Measurements from ENCODE around the gene TRIM8.

DNA sequence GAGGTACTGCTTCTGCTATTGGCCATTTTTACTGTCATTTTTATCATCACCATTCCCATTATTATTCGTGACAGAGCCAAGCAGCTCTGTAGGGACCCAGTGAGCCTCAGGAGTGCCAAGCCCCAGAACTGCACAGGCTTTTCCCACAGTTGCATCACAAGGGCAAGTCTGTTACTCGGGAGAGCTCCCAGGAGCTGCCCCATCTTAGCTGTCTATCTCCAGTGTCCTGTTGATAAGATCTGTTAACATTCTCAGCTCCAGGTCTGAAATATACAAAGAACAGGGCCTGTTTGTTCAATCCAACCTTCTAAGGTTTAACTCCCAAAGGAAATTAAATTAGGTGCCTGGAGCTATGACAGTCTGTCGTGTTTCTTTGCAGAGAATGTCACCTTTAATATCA lies 20.2 kb upstream of the TRIM8 start:
- TF ChIP-seq, protein P1, sequence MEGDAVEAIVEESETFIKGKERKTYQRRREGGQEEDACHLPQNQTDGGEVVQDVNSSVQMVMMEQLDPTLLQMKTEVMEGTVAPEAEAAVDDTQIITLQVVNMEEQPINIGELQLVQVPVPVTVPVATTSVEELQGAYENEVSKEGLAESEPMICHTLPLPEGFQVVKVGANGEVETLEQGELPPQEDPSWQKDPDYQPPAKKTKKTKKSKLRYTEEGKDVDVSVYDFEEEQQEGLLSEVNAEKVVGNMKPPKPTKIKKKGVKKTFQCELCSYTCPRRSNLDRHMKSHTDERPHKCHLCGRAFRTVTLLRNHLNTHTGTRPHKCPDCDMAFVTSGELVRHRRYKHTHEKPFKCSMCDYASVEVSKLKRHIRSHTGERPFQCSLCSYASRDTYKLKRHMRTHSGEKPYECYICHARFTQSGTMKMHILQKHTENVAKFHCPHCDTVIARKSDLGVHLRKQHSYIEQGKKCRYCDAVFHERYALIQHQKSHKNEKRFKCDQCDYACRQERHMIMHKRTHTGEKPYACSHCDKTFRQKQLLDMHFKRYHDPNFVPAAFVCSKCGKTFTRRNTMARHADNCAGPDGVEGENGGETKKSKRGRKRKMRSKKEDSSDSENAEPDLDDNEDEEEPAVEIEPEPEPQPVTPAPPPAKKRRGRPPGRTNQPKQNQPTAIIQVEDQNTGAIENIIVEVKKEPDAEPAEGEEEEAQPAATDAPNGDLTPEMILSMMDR (IDR thresholded peaks at IDR 0.05) = no peak
- no peak for TF ChIP-seq POLR2AphosphoS5 (IDR thresholded peaks at IDR 0.05)
- no peak for TF ChIP-seq POLR2A (IDR thresholded peaks at IDR 0.05)
